PC-3 (cell line): ENCODE data around the gene SLC39A1. TPM values are rescaled to one million over a fixed set of nuclear protein-coding genes. Genes with fewer than 3 reads are reported as not detected.

Source experiments
- ATAC-seq: fragments of 200-7000 bp; cut with Tn5 transposase; 2 replicates; pipeline ENCODE4 v1.9.1; 2020; ENCODE audit warnings: mild to moderate bottlenecking, moderate library complexity
- BruUV-seq: library from RNA; stranded (reverse); fragments of 400-500 nt; replicated peaks from 2 replicates; lab custom pipeline; 2021; lab: Mats Ljungman, UMichigan
- CTCF ChIA-PET: fragments of 300-600 bp; sonication (Branson Sonifier 250); formaldehyde crosslinking; loops from one replicate; lab custom pipeline; 2022; ENCODE audit warnings: antibody characterized with exemption; lab: Charles Lee
- POLR2A ChIA-PET: fragments of 300-600 bp; sonication (Branson Sonifier 250); formaldehyde crosslinking; loops from one replicate; lab custom pipeline; 2022; ENCODE audit warnings: antibody characterized with exemption; ENCODE audit not compliant: unreplicated experiment; lab: Charles Lee
- DNase-seq: peaks from one replicate; pipeline ENCODE4 v3.0.0-alpha.2; 2015
- H2AFZ ChIP-seq: fragments of 300-600 bp; sonication (generic); 2 replicates; pipeline ENCODE4 v1.6.0; 2016; ENCODE audit warnings: antibody characterized with exemption, low read length
- H3F3A ChIP-seq: fragments of 300-600 bp; sonication (generic); one replicate; pipeline ENCODE4 v1.6.0; 2017; ENCODE audit warnings: antibody characterized with exemption, low read length, control low read depth, mild to moderate bottlenecking; ENCODE audit not compliant: unreplicated experiment
- H3K27ac ChIP-seq: fragments of 300-600 bp; sonication (generic); 2 replicates; pipeline ENCODE4 v1.5.1; 2016; ENCODE audit warnings: mild to moderate bottlenecking, low read length
- H3K27me3 ChIP-seq: fragments of 300-600 bp; sonication (generic); 2 replicates; pipeline ENCODE4 v1.6.1; 2016; ENCODE audit warnings: low read length, mixed read lengths
- H3K36me3 ChIP-seq: fragments of 300-600 bp; sonication (generic); 2 replicates; pipeline ENCODE4 v1.6.1; 2016; ENCODE audit warnings: low read depth, mixed run types, low read length, mixed read lengths
- H3K4me1 ChIP-seq: fragments of 300-600 bp; sonication (generic); 2 replicates; pipeline ENCODE4 v1.5.1; 2016; ENCODE audit warnings: low read length; ENCODE audit not compliant: insufficient read depth
- H3K4me2 ChIP-seq: fragments of 300-600 bp; sonication (generic); 2 replicates; pipeline ENCODE4 v1.6.0; 2016; ENCODE audit warnings: low read length
- H3K4me3 ChIP-seq: fragments of 300-600 bp; sonication (generic); 2 replicates; pipeline ENCODE4 v1.5.1; 2016; ENCODE audit warnings: mild to moderate bottlenecking, low read length, mixed read lengths
- H3K79me2 ChIP-seq: fragments of 300-600 bp; sonication (generic); 2 replicates; pipeline ENCODE4 v1.6.1; 2017; ENCODE audit warnings: low read length, mixed read lengths
- H3K9ac ChIP-seq: fragments of 300-600 bp; sonication (generic); 2 replicates; pipeline ENCODE4 v1.6.0; 2016; ENCODE audit warnings: mild to moderate bottlenecking, low read length
- H3K9me2 ChIP-seq: fragments of 300-600 bp; sonication (generic); replicated peaks from 2 replicates; pipeline ENCODE4 v1.6.1; 2016; ENCODE audit warnings: mixed run types, low read length, mixed read lengths
- H3K9me3 ChIP-seq: fragments of 300-600 bp; sonication (generic); 2 replicates; pipeline ENCODE4 v1.6.1; 2016; ENCODE audit warnings: low read length, mixed read lengths
- H4K20me1 ChIP-seq: fragments of 300-600 bp; sonication (generic); 2 replicates; pipeline ENCODE4 v1.6.1; 2016; ENCODE audit warnings: low read length, mixed read lengths
- EZH2 ChIP-seq: fragments of 300-600 bp; sonication (generic); IDR thresholded peaks from one replicate; pipeline ENCODE4 v1.6.1; 2017; ENCODE audit warnings: antibody characterized with exemption, mild to moderate bottlenecking, low read length; ENCODE audit not compliant: unreplicated experiment
- EZH2phosphoT487 ChIP-seq: fragments of 300-600 bp; sonication (generic); IDR thresholded peaks from 2 replicates; pipeline ENCODE4 v1.6.1; 2018; ENCODE audit warnings: mild to moderate bottlenecking, antibody characterized with exemption, low read length, borderline replicate concordance
- intact Hi-C: fragments of 100-400 bp; cut with micrococcal nuclease; formaldehyde crosslinking; loops from 2 replicates; pipeline ENCODE4 v1.9.0; 2023
- total RNA-seq: library from RNA; depleted of rRNA; stranded (reverse); fragments of >200 nt; gene quantifications from 2 replicates; pipeline ENCODE4 v1.2.3, GENCODE V29; 2014
- TF ChIP-seq, protein P1 (sequence below): fragments of 300-600 bp; sonication (generic); conservative IDR thresholded peaks from 2 replicates; pipeline ENCODE4 v1.5.1; 2017; ENCODE audit warnings: antibody characterized with exemption, low read depth, mild to moderate bottlenecking, low read length

SLC39A1 gene
- total RNA-seq, 1 experiment from 2014 or later = 201 TPM

GRCh38 chr1:153976819-153977249, 13.5 kb upstream of the SLC39A1 start:
- H3F3A ChIP-seq = no peaks in the 10 kb centered on the region
- H2AFZ ChIP-seq = peak overlapping the region; percentile 94
- CTCF ChIA-PET = interaction anchor here (0.5 to 2.4 kb wide), 4 partner anchors 10 to 93 kb away, joined by 3 to 8 read pairs (median 6); partner anchors contain the start of genes CREB3L4, DENND4B and RAB13
- peak overlapping the region; percentile 90 for H3K4me2 ChIP-seq
- no peak for DNase-seq
- H3K27ac ChIP-seq = peak overlapping the region; percentile 8; the same call in 1 of the 2 replicates
- H3K9me2 ChIP-seq = no peaks in the 10 kb centered on the region
- no peaks in the 10 kb centered on the region for H4K20me1 ChIP-seq
- TF ChIP-seq, protein P1, sequence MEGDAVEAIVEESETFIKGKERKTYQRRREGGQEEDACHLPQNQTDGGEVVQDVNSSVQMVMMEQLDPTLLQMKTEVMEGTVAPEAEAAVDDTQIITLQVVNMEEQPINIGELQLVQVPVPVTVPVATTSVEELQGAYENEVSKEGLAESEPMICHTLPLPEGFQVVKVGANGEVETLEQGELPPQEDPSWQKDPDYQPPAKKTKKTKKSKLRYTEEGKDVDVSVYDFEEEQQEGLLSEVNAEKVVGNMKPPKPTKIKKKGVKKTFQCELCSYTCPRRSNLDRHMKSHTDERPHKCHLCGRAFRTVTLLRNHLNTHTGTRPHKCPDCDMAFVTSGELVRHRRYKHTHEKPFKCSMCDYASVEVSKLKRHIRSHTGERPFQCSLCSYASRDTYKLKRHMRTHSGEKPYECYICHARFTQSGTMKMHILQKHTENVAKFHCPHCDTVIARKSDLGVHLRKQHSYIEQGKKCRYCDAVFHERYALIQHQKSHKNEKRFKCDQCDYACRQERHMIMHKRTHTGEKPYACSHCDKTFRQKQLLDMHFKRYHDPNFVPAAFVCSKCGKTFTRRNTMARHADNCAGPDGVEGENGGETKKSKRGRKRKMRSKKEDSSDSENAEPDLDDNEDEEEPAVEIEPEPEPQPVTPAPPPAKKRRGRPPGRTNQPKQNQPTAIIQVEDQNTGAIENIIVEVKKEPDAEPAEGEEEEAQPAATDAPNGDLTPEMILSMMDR = no peak
- TF ChIP-seq EZH2 (no peak), EZH2phosphoT487 (no peak)
- peak; percentile 3; the same call in 1 of the 2 replicates for ATAC-seq
- H3K27me3 ChIP-seq = no peaks in the 10 kb centered on the region
- peaks cover 20% of the 10 kb centered on the region for H3K79me2 ChIP-seq
- peak overlapping the region; percentile 83 for H3K9ac ChIP-seq
- intact Hi-C loops = loop anchor here (1.0 kb wide), 3 partner anchors 9 to 19 kb away; partner anchors contain the start of genes CRTC2 and RAB13
- H3K9me3 ChIP-seq = no peaks in the 10 kb centered on the region
- no TSS peak for BruUV-seq
- peaks cover 18% of the 10 kb centered on the region for H3K4me1 ChIP-seq
- H3K36me3 ChIP-seq = peaks cover 22% of the 10 kb centered on the region
- H3K4me3 ChIP-seq = peak overlapping the region; percentile 79
- POLR2A ChIA-PET = interaction anchor here (0.5 to 1.7 kb wide), 6 partner anchors 9 to 305 kb away, joined by 3 to 13 read pairs (median 8); partner anchors contain the start of genes CREB3L4, CRTC2 and RPS27

GRCh38 chr1:153973525-153973924, 10.2 kb upstream of the SLC39A1 start:
- no peak overlapping the region for H3K9ac ChIP-seq
- no peak overlapping the region for H2AFZ ChIP-seq
- intact Hi-C loops = no loop called here
- ChIA-PET POLR2A (interaction anchor here (0.6 kb wide), 1 partner anchor 10 kb away, joined by 4 read pairs; the partner anchor contains the start of gene SLC39A1), CTCF (no interaction called here)
- H4K20me1 ChIP-seq = no peaks in the 10 kb centered on the region
- H3K4me3 ChIP-seq = no peak overlapping the region
- peaks cover 22% of the 10 kb centered on the region for H3K36me3 ChIP-seq
- H3K27me3 ChIP-seq = no peaks in the 10 kb centered on the region
- ATAC-seq (no peak), DNase-seq (no peak)
- BruUV-seq = no TSS peak
- H3K9me2 ChIP-seq = no peaks in the 10 kb centered on the region
- no peaks in the 10 kb centered on the region for H3K9me3 ChIP-seq
- no peak overlapping the region for H3K4me2 ChIP-seq
- peaks cover 26% of the 10 kb centered on the region for H3K79me2 ChIP-seq
- peaks cover 21% of the 10 kb centered on the region for H3K4me1 ChIP-seq
- TF ChIP-seq EZH2phosphoT487 (no peak), EZH2 (no peak)
- TF ChIP-seq, protein P1 = no peak
- H3K27ac ChIP-seq = no peak overlapping the region
- H3F3A ChIP-seq = no peaks in the 10 kb centered on the region

- TF ChIP-seq, protein P1 = no peak
- TF ChIP-seq EZH2 (no peak), EZH2phosphoT487 (no peak)
- Histone ChIP-seq H2AFZ (no peak overlapping the region), H3K27ac (no peak overlapping the region), H3K4me1 (peaks cover 21% of the 10 kb centered on the region), H3K36me3 (peaks cover 22% of the 10 kb centered on the region), H3K9me2 (no peaks in the 10 kb centered on the region), H3K27me3 (no peaks in the 10 kb centered on the region), H3K9ac (no peak overlapping the region), H3K4me2 (no peak overlapping the region), H4K20me1 (no peaks in the 10 kb centered on the region), H3K9me3 (no peaks in the 10 kb centered on the region), H3K4me3 (no peak overlapping the region), H3K79me2 (peaks cover 30% of the 10 kb centered on the region), H3F3A (no peaks in the 10 kb centered on the region)
- intact Hi-C loops = no loop called here
- CTCF ChIA-PET = no interaction called here
- DNase-seq (no peak), ATAC-seq (no peak)
- BruUV-seq = no TSS peak
- POLR2A ChIA-PET = interaction anchor here (0.6 kb wide), 1 partner anchor 9 kb away, joined by 4 read pairs; the partner anchor contains the start of gene SLC39A1
These were observed 9.7 kb upstream of the SLC39A1 start for GRCh38 chr1:153973071-153973470.
